Esophagus muscularis mucosa (tissue), 4 donors: ENCODE results near the gene MMADHC. TPM values are rescaled to one million over a fixed set of nuclear protein-coding genes. Genes with fewer than 3 reads are reported as not detected.

Source experiments
- DNase-seq: peaks from one replicate; pipeline ENCODE4 v3.0.0-alpha.2; 2017; ENCODE audit errors: extremely low spot score
- H3K27ac ChIP-seq, 4 donors: fragments of 200-600 bp; sonication (generic); replicated peaks in 1 of 4; 1 replicate in 3 of 4; 2 replicates in 1 of 4; pipeline ENCODE4 v1.5.1; 2016 to 2019; ENCODE audit warnings: mild to moderate bottlenecking in 1 of 4
- H3K27me3 ChIP-seq, 4 donors: fragments of 200-600 bp; sonication (generic); one replicate each; pipeline versions ENCODE4 v1.5.1 to v1.6.0; 2016 to 2019
- H3K36me3 ChIP-seq, 4 donors: fragments of 200-600 bp; sonication (generic); one replicate each; pipeline ENCODE4 v1.5.1; 2016 to 2019
- H3K4me1 ChIP-seq, 4 donors: fragments of 200-600 bp; sonication (generic); one replicate each; pipeline ENCODE4 v1.5.1; 2016 to 2019
- H3K4me3 ChIP-seq, 4 donors: fragments of 200-600 bp; sonication (generic); 1 replicate in 2 of 4; 2 replicates in 2 of 4; pipeline ENCODE4 v1.5.1; 2016 to 2019; ENCODE audit warnings: mild to moderate bottlenecking in 4 of 4, moderate library complexity in 1 of 4
- H3K9me3 ChIP-seq, 4 donors: fragments of 200-600 bp; sonication (generic); 1 replicate in 3 of 4; 2 replicates in 1 of 4; pipeline ENCODE4 v1.5.1; 2016 to 2019
- CTCF ChIP-seq, 3 experiments: fragments of 200-600 bp in 2 of 3; fragments of 450-650 bp in 1 of 3; sonication (generic) in 2 of 3; IDR thresholded peaks; one replicate each; pipeline ENCODE4 v1.5.1; 2017 to 2019; ENCODE audit warnings: antibody characterized with exemption in 3 of 3, mild to moderate bottlenecking in 2 of 3, moderate library complexity in 1 of 3
- EP300 ChIP-seq: sonication (generic); formaldehyde crosslinking; IDR thresholded peaks from one replicate; pipeline ENCODE4 v1.6.1; 2017; ENCODE audit warnings: antibody characterized with exemption
- POLR2A ChIP-seq: fragments of 450-650 bp; IDR thresholded peaks from one replicate; pipeline ENCODE4 v1.6.1; 2017; ENCODE audit warnings: antibody characterized with exemption, moderate library complexity, mild to moderate bottlenecking, low read depth
- POLR2AphosphoS5 ChIP-seq, 2 donors: sonication (generic); formaldehyde crosslinking; IDR thresholded peaks; one replicate each; pipeline ENCODE4 v1.6.1; 2017; ENCODE audit warnings: antibody characterized with exemption in 2 of 2
- WGBS: methylation state at CpG from one replicate; pipeline ENCODE4 v1.1.5; 2018; 5-methylcytosine and 5-hydroxymethylcytosine counted together
- intact Hi-C: fragments of 100-400 bp; cut with DNase I; formaldehyde crosslinking; loops from one replicate; pipeline ENCODE4 v1.15.1; 2023
- total RNA-seq, 4 donors: library from RNA; depleted of rRNA; stranded (reverse); fragments of >200 nt; gene quantifications; one replicate each; pipeline versions ENCODE4 v1.1.0 to v1.2.1, GENCODE V29; 2016

MMADHC gene
- total RNA-seq, 4 donors from 2014 or later, result 96.5 to 184 (median 133) TPM

- WGBS, result 91% methylated on average over 2 of the region's 2 CpGs
- H3K27me3 ChIP-seq, result no peaks in the 10 kb centered on the region
- H3K36me3 ChIP-seq, result no peaks in the 10 kb centered on the region
Measured at GRCh38 chr2:149613704-149614103, 26.1 kb upstream of the MMADHC start.

GRCh38 chr2:149612122-149612521, 24.5 kb upstream of the MMADHC start:
- Histone ChIP-seq H3K36me3 (no peaks in the 10 kb centered on the region), H3K27me3 (no peaks in the 10 kb centered on the region), H3K4me1 (peaks cover 0 to 17% (median 10%) of the 10 kb centered on the region in 4 donors), H3K4me3 (no peak overlapping the region), H3K27ac (no peak overlapping the region), H3K9me3 (no peaks in the 10 kb centered on the region)
- intact Hi-C loops, result no loop called here
- DNase-seq, result no peak
- WGBS, result 60% methylated on average over 1 of the region's 1 CpG
- TF ChIP-seq POLR2AphosphoS5 (IDR thresholded peaks at IDR 0.05) (no peak), POLR2A (no peak), CTCF (IDR thresholded peaks at IDR 0.05) (no peak), EP300 (no peak)

More at GRCh38 chr2:149613704-149614103, 26.1 kb upstream of the MMADHC start:
- Histone ChIP-seq H3K9me3 (no peaks in the 10 kb centered on the region), H3K4me3 (no peak overlapping the region), H3K27ac (no peak overlapping the region), H3K4me1 (peaks cover 0 to 17% (median 10%) of the 10 kb centered on the region in 4 donors)
- intact Hi-C loops, result no loop called here
- no peak for DNase-seq
- TF ChIP-seq CTCF (IDR thresholded peaks at IDR 0.05), result no peak
- TF ChIP-seq POLR2AphosphoS5 (IDR thresholded peaks at IDR 0.05), result no peak
- TF ChIP-seq POLR2A, result no peak
- TF ChIP-seq EP300, result no peak

- WGBS, result 89% methylated on average over 7 of the region's 7 CpGs
- H3K27me3 ChIP-seq, result no peaks in the 10 kb centered on the region
- TF ChIP-seq CTCF (IDR thresholded peaks at IDR 0.05) (no peak), EP300 (no peak), POLR2A (no peak), POLR2AphosphoS5 (IDR thresholded peaks at IDR 0.05) (no peak)
- no peak overlapping the region for H3K27ac ChIP-seq
- intact Hi-C loops, result no loop called here
- no peaks in the 10 kb centered on the region for H3K9me3 ChIP-seq
- H3K4me1 ChIP-seq, result peaks cover 0 to 17% (median 10%) of the 10 kb centered on the region in 4 donors
- no peak overlapping the region for H3K4me3 ChIP-seq
- DNase-seq, result no peak
- no peaks in the 10 kb centered on the region for H3K36me3 ChIP-seq
Measured at GRCh38 chr2:149611100-149611820, 23.7 kb upstream of the MMADHC start.

GRCh38 chr2:149606251-149606811, 18.8 kb upstream of the MMADHC start:
- H3K4me3 ChIP-seq, result no peak overlapping the region
- no peaks in the 10 kb centered on the region for H3K9me3 ChIP-seq
- DNase-seq, result no peak
- no peaks in the 10 kb centered on the region for H3K36me3 ChIP-seq
- H3K4me1 ChIP-seq, result no peaks in the 10 kb centered on the region
- intact Hi-C loops, result no loop called here
- TF ChIP-seq CTCF (IDR thresholded peaks at IDR 0.05), result no peak
- TF ChIP-seq EP300, result no peak
- no peak for TF ChIP-seq POLR2A
- no peak for TF ChIP-seq POLR2AphosphoS5 (IDR thresholded peaks at IDR 0.05)
- H3K27ac ChIP-seq, result no peak overlapping the region
- no peaks in the 10 kb centered on the region for H3K27me3 ChIP-seq

GRCh38 chr2:149603248-149603647, 15.7 kb upstream of the MMADHC start:
- H3K4me3 ChIP-seq, result no peak overlapping the region
- TF ChIP-seq EP300 (no peak), CTCF (IDR thresholded peaks at IDR 0.05) (no peak), POLR2AphosphoS5 (IDR thresholded peaks at IDR 0.05) (no peak), POLR2A (no peak)
- H3K27ac ChIP-seq, result no peak overlapping the region
- no peaks in the 10 kb centered on the region for H3K9me3 ChIP-seq
- H3K36me3 ChIP-seq, result no peaks in the 10 kb centered on the region
- 90% methylated on average over 4 of the region's 4 CpGs for WGBS
- intact Hi-C loops, result no loop called here
- H3K4me1 ChIP-seq, result no peaks in the 10 kb centered on the region
- no peaks in the 10 kb centered on the region for H3K27me3 ChIP-seq
- DNase-seq, result no peak
